MV-4-11 (cell line): Measurements from ENCODE around the gene ENDOD1.

ENCODE experiments used
- DNase-seq: peaks from one replicate; lab custom pipeline; 2025; lab: John Stamatoyannopoulos, UW

The ENDOD1 gene

DNA sequence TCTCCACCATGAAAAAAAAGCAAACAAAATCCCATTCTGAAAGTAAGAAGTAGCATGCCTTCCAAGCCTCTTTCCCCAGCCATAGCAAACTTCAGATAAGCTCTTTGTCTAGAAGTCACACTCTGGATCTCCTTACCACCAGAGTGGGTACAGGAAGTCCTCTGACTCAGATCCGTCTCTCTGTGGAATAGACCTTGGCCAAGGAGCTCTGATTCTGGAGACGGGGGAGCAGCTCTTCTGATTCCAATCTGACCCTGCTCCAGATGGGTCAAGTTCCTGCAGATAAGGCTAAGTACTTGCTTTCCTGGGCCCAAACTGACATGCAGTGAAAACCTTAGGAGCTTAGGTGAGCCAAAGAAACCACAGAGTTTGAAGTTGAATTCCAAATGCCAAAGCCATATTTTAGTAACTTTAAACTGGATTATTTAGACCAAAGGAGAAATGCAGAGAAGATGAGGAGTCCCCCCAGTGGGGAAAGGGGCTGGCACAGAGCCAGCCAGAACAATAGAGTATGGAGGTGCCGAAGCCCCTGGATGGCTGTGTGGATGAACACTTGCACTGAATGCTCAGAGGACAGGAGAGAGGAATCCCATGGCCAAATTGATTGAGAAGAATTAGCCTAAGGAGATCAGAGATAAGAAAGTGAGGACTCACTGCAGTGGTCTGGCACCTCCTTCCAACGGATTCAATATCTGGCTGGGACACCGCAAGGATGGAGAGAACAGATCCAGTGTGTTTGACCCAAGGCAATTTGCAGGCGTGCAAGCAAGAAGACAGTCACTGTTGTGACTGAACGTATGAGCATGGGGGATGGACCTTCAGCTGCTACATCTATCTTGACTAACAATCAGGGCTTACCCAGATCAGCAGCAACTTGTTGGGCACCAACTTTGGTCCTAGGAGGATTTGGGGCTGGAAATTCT is 54.9 kb downstream of the ENDOD1 start:
- no peak for DNase-seq

- no peak for DNase-seq
These were observed 55.9 kb downstream of the ENDOD1 start for GRCh38 chr11:95145430-95146060.

GRCh38 chr11:95147364-95147905 is 57.8 kb downstream of the ENDOD1 start:
- DNase-seq: peak; percentile 63

DNA sequence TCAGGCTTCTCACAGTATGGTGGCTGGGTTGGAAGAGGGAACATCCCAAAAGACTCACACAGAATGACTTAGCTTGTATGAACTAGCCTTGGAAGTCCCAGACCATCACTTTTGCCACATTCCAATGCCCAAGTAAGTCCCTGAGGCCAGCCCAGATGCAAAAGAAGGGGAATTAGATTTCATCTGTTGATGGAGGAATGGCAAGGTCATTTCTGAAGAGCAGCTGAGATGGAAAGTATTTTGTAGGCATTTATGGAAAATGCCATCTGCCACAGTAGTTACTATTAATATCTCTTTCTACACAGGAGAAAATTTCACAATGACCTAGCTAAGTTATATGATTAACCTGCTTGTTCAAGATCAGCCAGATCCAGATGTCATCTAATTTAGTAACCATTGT is 58.8 kb downstream of the ENDOD1 start:
- DNase-seq: no peak

- DNase-seq: peak; percentile 16
These were observed 59.3 kb downstream of the ENDOD1 start for GRCh38 chr11:95148938-95149337.

GRCh38 chr11:95149651-95150364 is 60.2 kb downstream of the ENDOD1 start:
- DNase-seq: no peak

- peak; percentile 88 for DNase-seq
These were observed 61.5 kb downstream of the ENDOD1 start for GRCh38 chr11:95150956-95151684.

DNA sequence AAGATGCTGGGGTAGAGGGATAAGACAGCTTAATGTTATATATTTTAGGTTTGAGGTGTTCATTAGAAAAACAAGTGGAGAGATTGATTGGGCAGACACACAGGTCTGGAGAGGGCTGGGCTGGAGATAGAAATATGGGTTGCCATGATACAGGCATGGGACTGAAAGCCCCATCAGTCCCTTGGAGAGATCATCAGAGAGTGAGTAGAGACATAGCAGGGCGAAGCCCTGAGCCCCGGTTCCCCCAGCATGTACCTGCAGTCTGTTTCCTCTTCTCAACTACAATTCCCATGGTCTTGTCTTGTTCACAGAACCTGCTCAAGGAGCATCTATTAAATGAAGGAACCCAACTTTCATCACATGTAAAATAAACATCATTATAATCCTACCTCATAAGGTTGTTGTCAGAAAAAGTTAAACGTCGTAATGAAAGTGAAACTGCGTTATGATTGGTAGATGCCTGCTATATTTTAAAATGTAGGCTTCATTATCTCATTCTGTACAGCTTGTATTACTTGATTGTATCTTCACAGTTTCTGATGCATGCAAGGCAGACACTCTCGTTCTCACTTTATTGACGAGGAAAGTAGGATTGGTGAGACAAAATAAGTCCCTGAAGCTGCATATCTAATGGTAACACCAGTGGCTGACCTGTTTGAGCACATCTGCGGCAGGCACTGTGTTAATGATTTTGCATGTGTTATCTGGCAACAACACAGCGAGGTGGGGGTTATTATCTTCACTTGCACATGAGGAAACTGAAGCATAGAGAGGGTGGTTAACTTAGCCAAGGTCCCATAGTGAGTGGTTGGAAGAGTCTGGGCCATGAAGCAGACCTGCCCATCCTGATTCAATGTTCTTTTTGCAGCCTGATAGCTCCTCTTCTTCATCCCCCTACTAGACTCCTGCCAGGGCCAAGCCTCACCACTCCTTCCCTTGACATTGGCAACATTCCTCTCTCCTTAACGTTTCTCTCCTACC is 63.5 kb downstream of the ENDOD1 start:
- DNase-seq: no peak

- DNase-seq: no peak
These were observed 64.2 kb downstream of the ENDOD1 start for GRCh38 chr11:95153857-95154246.

GRCh38 chr11:95154514-95154913 is 64.9 kb downstream of the ENDOD1 start:
- peak; percentile 65 for DNase-seq

GRCh38 chr11:95155385-95155784 is 65.7 kb downstream of the ENDOD1 start:
- DNase-seq: no peak

GRCh38 chr11:95156133-95156721 is 66.6 kb downstream of the ENDOD1 start:
- no peak for DNase-seq

DNA sequence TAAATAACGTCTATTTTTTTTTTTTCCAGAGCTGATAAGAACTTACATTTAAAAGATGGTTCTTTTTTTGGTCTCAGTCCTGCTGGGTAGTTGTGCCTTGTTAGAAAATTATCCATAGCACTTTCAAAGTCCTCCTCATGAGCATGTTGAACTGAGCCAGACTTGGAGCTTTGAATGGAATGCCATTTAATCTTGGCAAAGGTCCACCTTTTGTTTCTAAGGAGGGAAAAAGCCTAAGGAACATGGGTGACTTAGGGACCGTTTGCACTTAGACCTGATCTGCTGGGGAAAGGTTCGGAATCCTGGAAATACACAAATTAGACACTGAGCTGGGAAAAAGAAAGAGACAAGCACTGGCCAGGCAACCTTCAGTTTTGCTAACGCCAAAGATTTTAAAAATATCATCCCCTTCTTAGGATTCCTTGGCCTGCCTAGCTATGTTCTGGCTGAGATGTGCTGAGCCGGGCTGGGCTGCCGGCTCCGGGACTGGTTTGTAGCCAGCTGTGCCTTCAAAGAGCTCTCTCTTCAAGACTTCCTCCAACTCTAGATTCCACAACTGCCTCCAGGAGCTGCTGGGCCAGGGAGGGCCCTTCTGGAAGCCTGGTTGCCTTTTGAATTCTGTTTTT is 67.4 kb downstream of the ENDOD1 start:
- DNase-seq: no peak

DNA sequence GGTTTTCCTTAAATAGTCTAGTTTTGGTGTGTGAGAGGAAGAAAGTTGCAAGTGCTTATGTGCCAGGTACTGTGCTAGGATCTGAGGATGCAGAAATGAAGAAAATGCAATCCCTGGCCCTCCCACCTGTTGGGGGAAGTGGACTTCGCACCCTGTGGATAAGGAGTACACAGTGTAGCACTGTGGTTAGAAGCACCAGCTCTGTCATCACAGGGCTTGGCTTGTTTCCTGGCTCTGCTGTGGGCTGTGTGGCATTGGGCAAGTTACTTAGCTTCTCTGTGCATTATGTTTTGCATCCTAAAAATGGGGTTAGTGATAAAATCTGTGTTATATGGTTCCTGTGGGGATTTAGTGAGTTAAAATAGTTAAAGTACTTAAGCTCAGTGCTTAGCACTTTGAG is 68.2 kb downstream of the ENDOD1 start:
- no peak for DNase-seq

- DNase-seq: no peak
These were observed 71.6 kb downstream of the ENDOD1 start for GRCh38 chr11:95161248-95161647.

DNA sequence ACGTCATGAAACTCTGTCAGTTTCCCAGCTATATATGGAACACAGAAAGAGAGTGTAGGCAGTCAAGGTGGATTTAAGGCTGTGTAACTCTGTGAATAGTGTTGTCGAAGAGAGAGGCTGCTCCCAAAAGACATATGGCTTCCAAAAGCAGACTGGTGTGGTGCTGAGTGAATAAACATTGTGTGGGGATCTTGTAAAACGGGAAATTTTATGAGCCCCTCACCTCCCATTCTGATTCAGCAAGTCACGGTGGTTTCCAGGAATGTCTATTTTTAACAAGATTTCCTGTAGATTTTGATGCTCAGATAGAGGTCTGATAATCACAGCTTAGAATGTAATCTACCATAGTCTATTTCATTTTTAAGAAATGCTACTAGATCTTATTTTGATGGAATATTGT is 73.5 kb downstream of the ENDOD1 start:
- DNase-seq: no peak

- no peak for DNase-seq
These were observed 76.0 kb downstream of the ENDOD1 start for GRCh38 chr11:95165638-95166037.

DNA sequence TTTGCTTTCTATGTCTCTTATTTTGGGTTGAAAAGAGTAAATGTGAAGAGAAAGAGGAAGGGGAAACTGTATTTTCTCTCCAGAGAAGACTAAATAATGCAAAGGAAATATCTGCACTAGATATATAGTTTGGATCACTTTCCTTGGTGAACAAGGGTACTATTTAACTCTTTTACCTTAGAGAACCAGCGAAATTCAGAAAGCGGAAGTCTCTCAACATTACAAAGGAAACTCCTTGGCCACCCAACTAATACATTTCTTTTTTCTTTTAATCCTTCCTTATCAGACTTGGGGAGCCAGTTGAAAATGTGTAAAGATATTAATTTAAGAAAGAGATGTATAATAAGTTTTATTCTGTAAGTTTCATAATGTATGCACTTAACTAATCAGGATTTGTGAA is 77.1 kb downstream of the ENDOD1 start:
- DNase-seq: peak; percentile 12

DNA sequence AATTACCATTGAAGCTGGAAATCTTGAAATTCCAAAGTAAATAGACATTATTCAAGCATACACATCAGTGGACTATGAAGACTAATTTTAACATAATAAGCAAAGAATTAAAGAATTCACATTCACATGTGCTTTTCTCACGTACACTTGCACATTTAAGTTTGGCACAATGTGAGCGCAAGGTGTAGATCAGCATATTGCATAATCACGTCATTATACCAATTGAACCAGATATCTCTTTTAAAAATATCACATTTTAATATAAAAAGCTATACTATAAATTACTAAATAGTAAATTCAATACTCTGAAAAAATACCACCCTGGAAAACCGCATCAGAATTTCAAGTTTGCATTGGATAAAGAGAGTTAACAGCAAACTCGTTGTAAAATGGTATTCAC is 80.6 kb downstream of the ENDOD1 start:
- DNase-seq: no peak
